H4 (cell line): ENCODE data around the gene ADCK1. TPM values are rescaled to one million over a fixed set of nuclear protein-coding genes. Genes with fewer than 3 reads are reported as not detected.
"Not testable (repeated sequence)": the region's sequence is repeated elsewhere in the genome, so short reads cannot be mapped to it uniquely, and the experiment has no call there.

Source experiments
- DNase-seq: peaks from one replicate; pipeline ENCODE4 v3.0.0-alpha.2; 2015; ENCODE audit warnings: low spot score
- total RNA-seq: library from RNA; depleted of rRNA; stranded (reverse); fragments of >200 nt; shearing (Covaris generic); gene quantifications from 2 replicates; pipeline ENCODE4 v1.2.3, GENCODE V29; 2014

The ADCK1 gene
- total RNA-seq, 1 experiment from 2014 or later, result 7.7 TPM

DNA sequence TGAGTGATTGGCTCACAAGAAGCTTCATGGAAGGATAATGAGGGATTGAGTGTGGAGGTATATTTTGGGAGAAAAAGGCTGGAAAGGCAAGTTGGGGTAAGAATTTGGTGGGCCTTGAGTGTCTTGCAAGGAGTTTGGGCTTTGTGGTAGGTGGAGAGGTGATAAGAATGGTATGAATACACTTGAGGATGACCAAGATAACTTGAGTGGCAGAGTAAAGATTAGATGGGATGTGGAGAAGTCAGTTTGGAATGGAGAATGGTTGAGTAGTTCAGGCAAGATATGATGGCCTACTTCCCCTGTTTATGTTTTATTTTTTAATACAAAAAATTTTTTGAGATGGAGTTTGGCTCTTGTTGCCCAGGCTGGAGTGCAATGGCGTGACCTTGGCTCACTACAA is 9.1 kb downstream of the ADCK1 start:
- no peak for DNase-seq

DNA sequence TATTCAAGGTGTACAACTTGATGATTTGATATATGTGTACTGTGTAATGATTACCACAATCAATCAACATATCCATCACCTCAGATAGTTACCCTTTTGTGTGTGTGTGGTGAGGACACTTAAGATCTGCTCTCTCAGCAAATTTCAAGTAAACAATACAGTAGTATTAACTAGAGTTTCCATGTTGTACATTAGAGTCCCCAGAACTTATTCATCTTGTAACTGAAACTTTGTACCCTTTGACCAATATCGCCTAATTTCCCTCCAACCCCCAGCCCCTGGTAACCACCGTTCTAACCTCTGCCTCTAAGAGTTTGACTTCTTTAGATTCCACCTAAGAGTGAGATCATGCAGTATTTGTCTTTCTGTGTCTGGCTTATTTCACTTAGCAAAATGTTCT is 12.1 kb downstream of the ADCK1 start:
- DNase-seq, result no peak

DNA sequence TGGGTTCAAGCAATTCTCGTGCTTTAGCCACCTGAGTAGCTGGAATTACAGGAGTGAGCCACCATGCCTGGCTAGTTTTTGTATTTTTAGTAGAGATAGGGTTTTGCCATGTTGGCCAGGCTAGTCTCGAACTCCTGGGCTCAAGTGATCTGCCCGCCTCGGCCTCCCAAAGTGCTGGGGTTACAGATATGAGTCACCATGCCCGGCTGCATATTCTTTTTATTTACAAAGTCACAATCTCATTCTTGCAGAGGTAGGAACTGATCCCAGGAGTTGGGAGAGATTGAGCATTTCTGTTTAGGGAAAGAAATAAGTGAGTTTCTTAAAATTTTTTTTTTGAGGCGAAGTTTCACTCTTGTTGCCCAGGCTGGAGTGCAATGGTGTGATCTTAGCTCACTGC is 12.8 kb downstream of the ADCK1 start:
- DNase-seq, result not testable (repeated sequence)

DNA sequence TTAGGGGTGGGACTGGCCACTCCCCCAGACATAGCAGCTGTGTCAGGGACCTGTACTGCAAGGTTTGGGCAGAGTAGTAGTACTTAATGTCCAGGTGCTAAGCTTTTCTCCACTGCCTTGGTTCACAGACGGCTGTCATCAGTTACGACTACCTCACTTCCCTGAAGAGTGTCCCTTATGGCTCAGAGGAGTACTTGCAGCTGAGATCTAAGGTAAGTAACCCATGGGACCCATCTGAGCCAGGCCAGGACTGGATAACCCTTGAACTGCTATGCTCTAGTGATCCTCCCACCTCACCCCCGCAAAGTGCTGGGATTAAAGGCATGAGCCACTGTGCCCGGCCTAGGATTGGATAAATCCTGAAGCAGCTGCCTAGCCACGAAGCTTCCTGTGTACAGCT is 22.4 kb downstream of the ADCK1 start:
- no peak for DNase-seq

DNA sequence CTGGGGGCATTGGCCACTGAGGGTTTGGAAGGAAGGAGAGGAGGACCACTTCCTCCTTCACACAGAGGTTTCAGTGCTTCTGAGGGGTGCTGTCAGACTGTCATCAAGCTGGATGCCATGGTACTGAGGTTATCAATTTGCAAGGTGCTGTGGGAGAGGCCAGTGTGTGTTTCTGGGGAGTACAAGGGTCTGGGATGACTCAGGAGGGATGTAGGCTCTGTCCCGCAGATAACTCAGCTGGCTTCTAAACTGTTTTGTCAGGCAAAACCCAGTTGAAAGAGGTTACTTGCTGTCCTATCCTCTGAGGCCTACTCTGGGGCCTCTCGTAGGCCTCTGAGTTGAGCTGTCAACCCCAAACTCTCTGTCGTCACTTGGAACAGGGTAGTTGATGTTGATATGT is 22.8 kb downstream of the ADCK1 start:
- DNase-seq, result no peak

DNA sequence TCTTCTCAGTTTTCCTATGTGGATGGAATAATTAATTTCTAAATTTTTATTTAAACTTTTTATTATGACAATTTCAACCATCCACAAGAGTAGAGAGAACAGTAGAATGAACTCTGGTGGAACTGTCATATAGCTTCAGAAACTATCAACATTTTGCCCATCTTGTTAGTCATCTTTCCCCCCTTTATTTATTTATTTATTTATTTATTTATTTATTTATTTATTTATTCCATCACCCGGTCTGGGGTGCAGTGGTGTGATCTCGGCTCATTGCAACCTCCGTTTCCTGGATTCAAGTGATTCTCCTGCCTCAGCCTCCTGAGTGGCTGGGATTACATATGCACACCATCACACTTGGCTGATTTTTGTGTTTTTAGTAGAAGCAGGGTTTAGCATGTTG is 23.5 kb downstream of the ADCK1 start:
- no peak for DNase-seq

DNA sequence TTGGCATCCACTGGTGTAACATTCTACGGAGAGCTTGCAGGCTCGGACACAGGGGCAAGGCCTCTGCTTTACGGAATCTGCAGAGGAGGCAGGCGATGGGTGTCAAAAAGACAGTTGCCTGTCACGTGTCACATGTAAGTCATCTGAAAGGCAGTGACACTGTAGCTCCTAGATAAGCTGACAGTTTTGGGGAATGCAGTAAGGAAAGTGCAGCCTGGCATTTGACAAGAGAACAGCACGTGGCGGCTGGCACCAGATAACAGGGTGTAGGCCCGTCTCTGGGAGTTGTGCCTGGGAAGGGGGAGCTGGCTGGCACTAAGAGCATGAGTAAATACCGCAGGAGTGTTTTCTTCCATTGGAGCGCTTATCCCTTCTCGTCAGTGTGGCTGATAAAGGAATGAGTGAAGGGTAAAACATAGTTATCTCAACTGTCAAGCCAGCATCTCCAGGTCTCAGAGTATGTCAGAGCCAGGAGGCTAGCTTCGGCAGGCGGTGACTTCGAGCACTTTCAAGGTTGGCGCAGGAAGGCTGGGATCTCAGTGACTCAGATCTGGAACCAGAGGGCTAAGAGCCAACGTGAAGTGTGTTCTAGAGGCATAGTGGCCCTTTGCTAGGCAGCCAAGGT is 26.1 kb downstream of the ADCK1 start:
- no peak for DNase-seq

DNA sequence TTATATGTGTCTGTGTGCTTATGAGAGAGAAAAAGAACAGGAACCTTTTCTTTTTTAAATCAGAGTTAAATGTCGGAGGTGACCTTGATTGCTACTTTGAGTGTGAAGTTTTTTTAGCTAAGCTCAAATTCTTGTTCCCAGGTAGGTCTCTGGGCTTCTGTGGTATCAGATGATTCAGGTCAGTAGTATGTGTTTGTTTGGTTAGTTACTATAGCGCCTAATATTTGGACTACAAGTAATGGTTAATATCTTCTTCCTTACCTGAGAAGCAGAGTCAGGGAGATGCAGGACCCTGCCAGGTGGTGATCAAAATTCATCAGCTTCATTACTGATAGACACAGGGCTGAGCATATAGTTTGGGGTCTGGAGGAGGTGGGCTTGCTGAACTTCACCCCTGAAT is 30.8 kb downstream of the ADCK1 start:
- no peak for DNase-seq

DNA sequence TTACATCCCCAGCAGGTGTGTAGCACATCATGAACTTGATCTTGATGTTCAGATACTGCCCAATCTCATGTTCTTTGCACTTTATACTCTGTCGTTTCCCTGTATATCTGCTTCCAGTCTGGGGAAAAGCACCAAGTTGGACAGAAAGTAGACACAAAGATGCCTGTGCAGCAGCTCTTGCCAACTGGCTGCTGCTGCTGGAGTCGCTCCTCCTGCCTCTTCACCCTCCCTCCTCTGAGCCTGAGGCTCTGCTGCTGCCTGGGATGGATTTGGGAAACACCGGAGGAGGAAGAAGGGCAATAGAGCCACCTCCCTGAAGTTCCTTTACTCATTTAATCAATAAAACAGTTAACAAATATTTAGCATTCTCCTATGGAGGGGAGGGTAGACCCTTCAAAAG is 32.4 kb downstream of the ADCK1 start:
- no peak for DNase-seq

DNA sequence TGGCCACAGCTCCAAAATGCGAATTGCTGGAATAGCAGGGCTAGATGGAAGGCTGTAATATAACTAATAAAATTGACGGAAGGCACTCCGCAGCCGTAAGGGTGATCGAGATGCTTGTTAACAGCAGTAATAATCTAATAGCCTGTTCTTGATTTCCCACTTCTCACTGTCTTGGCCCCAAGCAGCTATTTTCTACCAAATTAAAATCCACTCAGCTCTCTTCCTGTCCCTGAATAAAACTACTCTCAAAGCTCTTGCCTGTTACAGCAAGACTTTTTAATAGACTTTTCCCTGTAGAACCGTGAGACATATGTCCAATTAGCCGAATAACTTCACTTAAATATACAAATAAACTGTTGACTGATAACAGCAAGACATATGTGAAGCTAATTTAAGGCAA is 38.0 kb downstream of the ADCK1 start:
- DNase-seq, result no peak

DNA sequence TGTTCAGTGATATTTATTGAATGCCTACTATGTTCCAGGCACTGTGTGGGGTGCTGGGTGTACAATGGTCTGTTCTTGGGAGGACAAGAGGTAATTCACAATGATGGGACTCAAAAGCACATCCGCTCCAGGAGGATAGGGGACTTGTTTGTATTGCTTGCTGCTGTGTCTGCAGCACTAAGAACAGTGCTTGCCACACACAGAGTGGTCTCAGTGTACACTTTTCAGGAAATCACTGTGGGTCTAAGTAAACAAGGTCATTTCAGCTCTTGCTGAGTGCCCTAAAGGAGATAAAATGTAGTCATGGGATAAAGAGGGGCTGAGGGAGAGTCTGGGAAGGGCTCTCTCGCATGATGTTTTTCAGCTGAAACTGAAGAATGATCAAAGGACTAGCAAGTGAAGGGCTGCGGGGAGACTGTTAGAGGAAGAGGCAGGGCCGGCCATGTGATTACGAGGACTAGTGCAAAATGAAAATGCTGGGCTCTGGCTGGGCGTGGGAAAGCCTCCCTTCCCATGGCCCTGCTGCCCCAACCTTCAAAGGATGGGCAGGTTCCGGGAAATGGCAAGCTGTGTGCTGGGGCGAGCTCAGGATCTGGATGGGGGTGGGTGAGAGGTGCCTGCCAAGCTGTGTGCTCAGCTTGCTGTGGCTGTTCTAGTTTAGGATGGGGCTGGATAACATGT is 39.1 kb downstream of the ADCK1 start:
- DNase-seq, result no peak

DNA sequence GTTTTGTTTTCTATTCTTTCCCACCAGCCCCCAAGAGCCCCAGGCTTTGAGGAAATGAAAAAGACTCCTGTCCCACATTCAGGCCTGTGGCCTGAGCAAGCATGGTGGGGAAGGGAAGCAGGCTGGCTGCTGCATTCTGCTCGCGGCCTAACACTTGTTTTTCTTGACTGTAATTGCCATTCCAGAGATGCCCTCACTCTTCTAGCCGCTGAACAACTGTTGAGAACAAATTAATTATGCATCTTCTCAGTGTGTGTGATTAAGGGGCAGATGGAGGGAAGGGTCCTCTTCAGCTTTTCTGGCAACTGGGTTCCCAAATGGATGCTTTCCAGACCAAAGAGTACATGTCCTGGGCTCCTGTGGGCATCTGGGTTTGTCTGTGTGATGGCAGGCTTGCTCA is 43.3 kb downstream of the ADCK1 start:
- DNase-seq, result no peak

DNA sequence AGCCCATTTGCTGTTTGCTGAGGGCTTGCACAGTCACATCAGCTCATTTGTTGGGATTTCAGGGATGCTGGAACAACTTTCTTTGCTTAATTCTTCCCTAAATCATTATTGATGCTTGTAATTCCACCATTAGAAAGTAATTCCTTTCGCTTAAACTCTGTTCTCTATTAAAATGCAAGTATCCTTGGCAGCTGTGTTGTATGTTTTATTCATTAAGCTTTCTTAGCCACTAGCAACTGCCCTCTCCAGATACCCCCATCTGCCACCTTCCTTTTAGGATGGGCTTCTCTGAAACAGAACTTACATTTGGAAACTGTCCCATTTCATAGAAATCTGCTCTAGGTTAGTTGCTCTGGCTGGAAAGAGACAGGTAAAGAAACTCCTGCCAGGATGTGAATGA is 43.7 kb downstream of the ADCK1 start:
- no peak for DNase-seq

DNA sequence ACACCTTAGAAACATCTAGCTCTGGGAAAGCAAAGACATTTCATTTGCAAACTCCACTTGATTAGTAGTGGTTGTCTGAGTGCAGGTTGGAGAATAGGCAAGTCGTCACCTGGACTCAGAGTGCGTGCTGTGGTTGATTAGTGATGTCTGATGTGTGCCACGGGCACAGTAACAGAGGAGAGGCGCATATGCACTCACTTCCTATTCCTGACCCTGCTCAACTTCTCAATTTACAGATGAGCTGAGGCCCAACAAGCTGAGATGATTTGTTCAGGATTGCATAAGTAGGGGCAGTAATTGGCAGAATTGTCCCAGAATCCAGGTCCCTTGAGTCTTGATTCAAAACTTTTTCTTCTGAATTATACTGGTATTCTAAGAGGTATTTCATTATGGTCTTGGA is 44.9 kb downstream of the ADCK1 start:
- DNase-seq, result no peak

DNA sequence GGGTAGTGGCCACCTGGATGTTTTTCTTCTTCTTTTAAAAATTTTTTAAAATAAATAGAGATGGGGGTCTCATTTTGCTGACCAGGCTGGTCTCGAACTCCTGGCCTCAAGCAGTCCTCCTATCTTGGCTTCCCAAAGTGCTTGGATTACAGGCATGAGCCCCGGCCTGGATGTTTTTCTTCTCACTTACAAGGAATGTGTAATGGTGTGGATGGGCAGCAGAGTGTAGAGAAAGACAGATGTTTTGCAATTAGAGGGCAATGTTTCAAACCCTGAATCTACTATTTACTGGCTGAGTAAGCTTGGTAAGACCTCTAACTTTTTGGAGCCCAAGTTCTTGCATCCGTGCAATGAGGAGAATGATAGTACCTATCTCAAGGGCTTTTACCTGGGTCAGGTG is 48.1 kb downstream of the ADCK1 start:
- DNase-seq, result no peak

DNA sequence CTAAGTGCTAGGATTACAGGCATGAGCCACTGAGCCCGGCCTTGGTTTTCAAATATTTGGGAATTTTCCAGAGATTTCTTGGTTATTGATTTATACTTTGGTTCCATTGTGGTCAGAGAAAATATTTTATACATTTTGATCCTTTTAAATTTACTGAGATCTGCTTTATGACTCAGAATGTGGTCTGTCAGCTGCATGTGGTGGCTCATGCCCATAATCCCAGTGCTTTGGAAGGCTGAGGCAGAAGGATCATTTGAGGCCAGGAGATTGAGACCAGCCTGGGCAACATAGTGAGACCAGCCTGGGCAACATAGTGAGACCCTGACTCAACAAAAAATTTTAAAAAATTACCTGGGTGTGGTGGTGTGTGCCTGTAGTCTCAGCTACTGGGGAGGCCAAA is 49.8 kb downstream of the ADCK1 start:
- DNase-seq, result no peak

DNA sequence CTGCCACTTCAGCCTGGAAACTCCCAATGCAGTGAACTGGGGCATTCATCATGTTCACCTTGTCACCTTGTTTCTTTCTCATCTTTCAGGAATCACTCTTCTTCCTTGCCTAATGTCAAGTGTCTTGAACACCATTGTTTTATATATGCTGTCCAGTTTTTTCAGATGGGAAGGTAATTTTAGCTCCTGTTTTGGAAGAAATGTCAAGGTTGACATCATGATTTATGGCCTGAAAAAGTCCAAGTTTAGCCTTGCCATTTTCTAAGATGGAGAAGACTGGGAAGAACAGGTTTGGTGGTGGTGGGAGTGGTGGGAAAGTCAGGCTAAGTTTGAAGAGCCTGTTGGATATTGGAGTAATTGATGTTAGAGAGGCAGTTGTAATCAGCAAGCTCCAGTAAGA is 54.0 kb downstream of the ADCK1 start:
- no peak for DNase-seq

DNA sequence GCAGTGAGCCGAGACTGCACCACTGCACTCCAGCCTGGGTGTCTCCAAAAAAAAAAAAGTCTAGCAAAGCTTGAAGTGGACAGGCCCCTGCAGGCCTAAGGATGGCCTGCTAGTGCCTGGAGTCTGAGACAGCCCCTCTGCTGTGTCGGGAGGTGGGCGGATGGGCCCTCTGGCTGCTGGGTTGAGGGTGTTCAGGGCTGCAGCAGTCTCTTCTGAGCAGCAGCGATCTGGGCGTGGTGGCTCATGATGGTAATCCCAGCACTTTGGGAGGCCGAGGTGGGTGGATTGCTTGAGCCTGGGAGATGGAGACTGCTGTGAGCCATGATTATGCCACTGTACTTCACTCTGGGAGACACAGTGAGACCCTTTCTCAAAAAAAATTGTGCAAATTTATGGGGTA is 57.0 kb downstream of the ADCK1 start:
- no peak for DNase-seq

DNA sequence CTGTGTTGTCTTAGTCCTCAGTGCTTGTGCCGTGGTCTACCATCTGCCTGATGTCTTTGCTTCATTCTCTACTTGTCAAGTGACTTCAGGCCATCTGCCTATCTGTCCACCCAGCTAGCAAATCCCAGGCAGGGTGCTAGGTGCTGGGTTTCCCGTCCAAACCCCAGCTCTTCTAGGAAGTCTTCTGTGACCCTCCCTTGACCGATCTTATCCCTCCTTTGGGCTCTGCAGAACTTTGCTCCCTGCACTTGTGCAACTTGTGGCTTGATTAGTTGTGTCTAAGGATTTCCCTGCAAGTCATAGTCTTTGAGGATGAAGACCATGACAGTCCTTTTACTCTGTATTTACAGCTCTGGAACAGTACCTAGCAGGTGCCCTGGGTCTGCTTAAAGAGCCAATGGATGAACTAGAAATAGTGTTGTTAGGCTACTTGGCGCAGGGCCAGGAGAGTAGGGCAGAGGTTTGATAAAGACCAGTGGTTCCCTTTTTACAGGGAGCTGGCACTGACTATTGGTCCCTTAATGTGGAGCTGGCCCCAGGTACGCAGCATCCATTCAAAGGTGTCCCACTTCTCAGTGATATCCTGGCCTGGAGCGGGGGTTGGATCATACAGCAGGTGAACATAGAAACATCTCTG is 60.1 kb downstream of the ADCK1 start:
- no peak for DNase-seq

DNA sequence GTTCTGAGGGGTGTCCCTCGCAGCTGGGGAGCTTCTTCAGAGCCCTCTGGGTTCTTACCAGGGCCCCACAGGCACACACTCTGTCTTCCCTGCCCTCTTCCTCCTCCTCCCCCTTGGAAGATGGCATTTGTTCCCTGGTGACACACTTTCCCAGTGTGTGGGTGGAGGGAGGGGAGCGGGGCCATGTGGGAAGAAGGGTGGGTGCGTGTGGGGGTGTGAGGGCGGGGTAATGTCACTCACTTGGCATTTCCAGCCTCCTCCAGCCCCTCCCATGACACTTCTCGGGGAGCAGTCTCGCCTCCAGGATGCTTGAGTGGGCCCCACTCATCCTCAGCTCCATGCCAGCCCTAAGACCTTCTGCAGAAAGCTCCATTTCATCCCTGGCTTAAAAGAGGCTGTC is 61.3 kb downstream of the ADCK1 start:
- no peak for DNase-seq

DNA sequence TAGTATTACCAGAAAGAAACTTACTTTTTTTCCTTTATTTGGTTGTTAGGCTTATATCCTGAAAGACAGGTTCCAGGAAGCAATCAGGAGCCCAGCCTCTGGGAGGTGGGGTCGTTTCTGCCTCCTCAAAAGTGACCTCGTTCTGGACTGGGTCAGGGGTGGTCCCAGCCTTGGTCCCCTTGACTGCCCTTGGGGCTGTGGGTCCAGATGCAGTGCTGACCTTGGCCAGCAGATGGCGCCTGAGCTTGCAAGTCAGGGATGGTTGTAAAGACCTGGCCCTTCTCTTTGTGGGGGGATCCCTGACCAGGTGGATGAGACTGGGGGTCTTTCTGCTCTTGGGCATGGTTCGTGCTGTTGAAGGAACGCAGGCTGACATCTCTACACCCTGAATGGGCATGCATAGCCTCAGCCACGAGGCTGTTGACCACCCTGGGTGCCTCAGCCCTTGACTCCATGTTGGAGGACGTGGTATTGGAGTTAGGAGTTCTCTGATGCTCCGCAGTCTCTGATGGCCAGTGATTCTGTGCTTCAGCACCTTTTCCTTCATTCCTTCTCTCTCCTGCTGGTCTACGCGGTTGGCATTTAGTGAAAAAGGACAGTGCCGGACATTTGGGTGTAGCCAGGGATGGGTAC is 62.4 kb downstream of the ADCK1 start:
- peak; percentile 47 for DNase-seq

DNA sequence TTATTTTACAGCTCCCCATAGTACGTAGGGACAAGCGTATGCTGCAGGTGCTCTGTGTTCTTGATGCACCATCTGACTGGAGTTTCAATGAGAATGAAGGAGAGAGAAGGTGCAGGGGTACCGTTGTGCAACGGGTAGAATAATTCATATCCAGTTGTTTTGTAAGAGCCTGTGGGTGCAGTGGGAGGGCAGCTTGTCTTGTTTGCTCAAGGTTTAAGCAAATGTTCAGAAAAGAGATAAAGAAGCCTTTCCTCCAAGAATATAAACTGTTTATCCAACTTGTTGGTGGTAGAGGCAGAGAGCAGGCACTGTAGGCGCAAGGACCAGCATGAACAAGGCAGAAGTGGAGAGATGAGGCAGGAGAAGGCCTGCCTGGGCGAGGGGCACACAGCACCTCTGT is 64.2 kb downstream of the ADCK1 start:
- DNase-seq, result no peak

DNA sequence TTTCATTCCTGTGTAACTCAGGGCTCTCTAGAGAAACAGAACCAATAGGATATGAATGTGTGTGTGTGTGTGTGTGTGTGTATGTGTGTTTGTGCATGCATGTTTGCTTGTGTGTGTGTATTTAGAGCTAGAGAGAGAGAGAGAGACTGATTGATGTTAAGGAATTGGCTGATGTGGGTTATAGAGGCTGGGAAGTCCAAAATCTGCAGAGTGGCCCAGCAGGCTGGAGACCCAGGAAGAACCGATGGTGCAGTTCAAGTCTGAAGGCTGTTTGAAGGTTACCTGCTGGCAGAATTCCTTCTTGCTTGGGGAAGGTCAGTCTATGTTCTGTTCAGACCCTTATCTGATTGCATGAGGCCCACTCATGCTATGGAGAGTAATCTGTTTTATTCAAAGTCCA is 64.7 kb downstream of the ADCK1 start:
- DNase-seq, result no peak
